OCI-LY3 (cell line): ENCODE data around the gene EEF2KMT.

ENCODE experiments used
- H2AFZ ChIP-seq: fragments of 200-600, 300-600 bp; shearing (Covaris generic); 2 replicates; pipeline ENCODE4 v1.6.0; 2014; ENCODE audit warnings: antibody characterized with exemption, low read depth, low read length
- H3K27ac ChIP-seq: fragments of 200-600, 300-600 bp; sonication (generic); 2 replicates; pipeline ENCODE4 v1.5.1; 2014; ENCODE audit warnings: mild to moderate bottlenecking, low read length, moderate library complexity, mixed read lengths
- H3K27me3 ChIP-seq: fragments of 200-600, 300-600 bp; sonication (generic); 2 replicates; pipeline ENCODE4 v1.6.1; 2014; ENCODE audit warnings: low read depth, low read length, mixed read lengths
- H3K36me3 ChIP-seq: fragments of 200-600, 300-600 bp; sonication (generic); replicated peaks from 2 replicates; pipeline ENCODE3; 2014; ENCODE audit warnings: low read depth, low read length, mixed read lengths
- H3K4me1 ChIP-seq: fragments of 300-600, 200-600 bp; sonication (generic); 2 replicates; pipeline ENCODE4 v1.6.1; 2014; ENCODE audit warnings: low read length, mixed read lengths
- H3K4me2 ChIP-seq: fragments of 200-600, 300-600 bp; sonication (generic); 2 replicates; pipeline ENCODE4 v1.6.1; 2014; ENCODE audit warnings: low read length, mixed read lengths
- H3K4me3 ChIP-seq: fragments of 300-600, 200-600 bp; sonication (generic); 2 replicates; pipeline ENCODE4 v1.5.1; 2014; ENCODE audit warnings: antibody characterized with exemption, mild to moderate bottlenecking, low read length, moderate library complexity
- H3K79me2 ChIP-seq: fragments of 300-600, 200-600 bp; shearing (Covaris generic); 2 replicates; pipeline ENCODE4 v1.6.1; 2014; ENCODE audit warnings: mild to moderate bottlenecking, low read length, mixed read lengths
- H3K9ac ChIP-seq: fragments of 300-600, 200-600 bp; shearing (Covaris generic); 2 replicates; pipeline ENCODE4 v1.6.0; 2014; ENCODE audit warnings: mild to moderate bottlenecking, low read length, moderate library complexity
- H3K9me3 ChIP-seq: fragments of 200-600, 300-600 bp; shearing (Covaris generic); 2 replicates; pipeline ENCODE4 v1.6.1; 2014; ENCODE audit warnings: low read length, mixed read lengths; ENCODE audit not compliant: insufficient read depth
- H4K20me1 ChIP-seq: fragments of 200-600, 300-600 bp; sonication (generic); 2 replicates; pipeline ENCODE4 v1.6.1; 2016; ENCODE audit warnings: low read length, mixed read lengths; ENCODE audit not compliant: insufficient read depth
- CTCF ChIP-seq: fragments of 200-600, 300-600 bp; sonication (generic); IDR thresholded peaks from 2 replicates; pipeline ENCODE4 v1.5.1; 2014; ENCODE audit warnings: antibody characterized with exemption, low read length, low read depth
- EZH2phosphoT487 ChIP-seq: fragments of 200-600 bp; shearing (Covaris generic); IDR thresholded peaks from 2 replicates; pipeline ENCODE4 v1.6.1; 2018; ENCODE audit warnings: antibody characterized with exemption, mixed run types, low read depth

EEF2KMT gene

GRCh38 chr16:5044011-5044540 is 53.5 kb downstream of the EEF2KMT start:
- H3K9ac ChIP-seq: no peak overlapping the region
- no peaks in the 10 kb centered on the region for H3K9me3 ChIP-seq
- no peak overlapping the region for H3K4me3 ChIP-seq
- peaks cover 41% of the 10 kb centered on the region for H3K27me3 ChIP-seq
- no peaks in the 10 kb centered on the region for H3K36me3 ChIP-seq
- TF ChIP-seq EZH2phosphoT487: no peak
- TF ChIP-seq CTCF: no peak
- no peak overlapping the region for H2AFZ ChIP-seq
- H4K20me1 ChIP-seq: no peaks in the 10 kb centered on the region
- peaks cover 9% of the 10 kb centered on the region; the same call in 1 of the 2 replicates for H3K4me1 ChIP-seq
- no peak overlapping the region for H3K27ac ChIP-seq
- no peaks in the 10 kb centered on the region for H3K79me2 ChIP-seq
- no peak overlapping the region for H3K4me2 ChIP-seq

GRCh38 chr16:5042574-5043171 is 54.9 kb downstream of the EEF2KMT start:
- H3K36me3 ChIP-seq: no peaks in the 10 kb centered on the region
- no peaks in the 10 kb centered on the region for H3K9me3 ChIP-seq
- H3K4me3 ChIP-seq: no peak overlapping the region
- H3K27me3 ChIP-seq: peaks cover 33% of the 10 kb centered on the region
- H3K79me2 ChIP-seq: no peaks in the 10 kb centered on the region
- no peak overlapping the region for H3K9ac ChIP-seq
- H3K4me1 ChIP-seq: peaks cover 9% of the 10 kb centered on the region; the same call in 1 of the 2 replicates
- H3K4me2 ChIP-seq: no peak overlapping the region
- no peak overlapping the region for H3K27ac ChIP-seq
- no peaks in the 10 kb centered on the region for H4K20me1 ChIP-seq
- TF ChIP-seq EZH2phosphoT487 (no peak), CTCF (no peak)
- H2AFZ ChIP-seq: no peak overlapping the region

GRCh38 chr16:5041600-5042133 is 55.9 kb downstream of the EEF2KMT start:
- Histone ChIP-seq H3K79me2 (no peaks in the 10 kb centered on the region), H4K20me1 (no peaks in the 10 kb centered on the region), H3K27me3 (peaks cover 32% of the 10 kb centered on the region), H3K27ac (no peak overlapping the region), H3K9me3 (no peaks in the 10 kb centered on the region), H3K36me3 (no peaks in the 10 kb centered on the region), H3K4me3 (no peak overlapping the region), H3K4me2 (peak overlapping the region; percentile 10; the same call in 1 of the 2 replicates), H2AFZ (no peak overlapping the region), H3K9ac (no peak overlapping the region), H3K4me1 (peaks cover 9% of the 10 kb centered on the region; the same call in 1 of the 2 replicates)
- TF ChIP-seq EZH2phosphoT487 (no peak), CTCF (no peak)

- H3K4me2 ChIP-seq: no peak overlapping the region
- H4K20me1 ChIP-seq: no peaks in the 10 kb centered on the region
- H2AFZ ChIP-seq: no peak overlapping the region
- no peaks in the 10 kb centered on the region for H3K9me3 ChIP-seq
- H3K36me3 ChIP-seq: no peaks in the 10 kb centered on the region
- no peak overlapping the region for H3K27ac ChIP-seq
- H3K79me2 ChIP-seq: no peaks in the 10 kb centered on the region
- peaks cover 30% of the 10 kb centered on the region for H3K27me3 ChIP-seq
- no peak overlapping the region for H3K9ac ChIP-seq
- TF ChIP-seq CTCF: no peak
- no peak for TF ChIP-seq EZH2phosphoT487
- no peak overlapping the region for H3K4me3 ChIP-seq
- H3K4me1 ChIP-seq: peaks cover 9% of the 10 kb centered on the region; the same call in 1 of the 2 replicates
Observed at GRCh38 chr16:5040451-5040850, 57.1 kb downstream of the EEF2KMT start.
